GM18858 (cell line): ENCODE measurements around the gene PRRT4.
A peak's percentile ranks its signal among the peaks of the same experiment; 100 is the strongest.

ENCODE experiments used
- ATAC-seq: cut with Tn5 transposase; IDR thresholded peaks from one replicate; pipeline ENCODE4 v1.9.1; 2021; ENCODE audit not compliant: unreplicated experiment

PRRT4 gene

GRCh38 chr7:128361411-128362379, at the start of gene PRRT4:
PRRT4 (minus strand) TSS chr7:128361690.
- no peak for ATAC-seq

- no peak for ATAC-seq
Measured at GRCh38 chr7:128410451-128410753, 48.9 kb upstream of the PRRT4 start.

- ATAC-seq, result peak; percentile 67
Measured at GRCh38 chr7:128409596-128410450, 48.3 kb upstream of the PRRT4 start, which contains the start of gene IMPDH1. IMPDH1 (minus strand) TSS chr7:128409982; CDS start chr7:128409901, 81 bp downstream.

- no peak for ATAC-seq
Measured at GRCh38 chr7:128408709-128409595, 47.5 kb upstream of the PRRT4 start.

- no peak for ATAC-seq
Measured at GRCh38 chr7:128407751-128408708, 46.5 kb upstream of the PRRT4 start.

- no peak for ATAC-seq
Measured at GRCh38 chr7:128407233-128407589, 45.7 kb upstream of the PRRT4 start.

GRCh38 chr7:128406314-128407232, 45.1 kb upstream of the PRRT4 start:
- ATAC-seq, result no peak

- ATAC-seq, result no peak
Measured at GRCh38 chr7:128405471-128406313, 44.2 kb upstream of the PRRT4 start.

- no peak for ATAC-seq
Measured at GRCh38 chr7:128404886-128405470, 43.5 kb upstream of the PRRT4 start.

GRCh38 chr7:128404143-128404681, 42.7 kb upstream of the PRRT4 start:
- no peak for ATAC-seq

GRCh38 chr7:128403676-128404075, 42.2 kb upstream of the PRRT4 start:
- no peak for ATAC-seq

GRCh38 chr7:128402356-128402755, 40.9 kb upstream of the PRRT4 start:
- ATAC-seq, result no peak

GRCh38 chr7:128400566-128400965, 39.1 kb upstream of the PRRT4 start:
- no peak for ATAC-seq

- no peak for ATAC-seq
Measured at GRCh38 chr7:128399991-128400390, 38.5 kb upstream of the PRRT4 start.

- no peak for ATAC-seq
Measured at GRCh38 chr7:128398841-128399135, 37.3 kb upstream of the PRRT4 start.

- ATAC-seq, result no peak
Measured at GRCh38 chr7:128398016-128398840, 36.7 kb upstream of the PRRT4 start.
